NCI-H1105 treated with DMSO at 0.1 percent for 48 hours (cell line): ENCODE results near the gene ALDH3B2.
"Not testable (repeated sequence)": the region's sequence is repeated elsewhere in the genome, so short reads cannot be mapped to it uniquely, and the experiment has no call there.

Source experiments
- DNase-seq: peaks from one replicate; lab custom pipeline; 2025; lab: John Stamatoyannopoulos, UW

Gene ALDH3B2

DNA sequence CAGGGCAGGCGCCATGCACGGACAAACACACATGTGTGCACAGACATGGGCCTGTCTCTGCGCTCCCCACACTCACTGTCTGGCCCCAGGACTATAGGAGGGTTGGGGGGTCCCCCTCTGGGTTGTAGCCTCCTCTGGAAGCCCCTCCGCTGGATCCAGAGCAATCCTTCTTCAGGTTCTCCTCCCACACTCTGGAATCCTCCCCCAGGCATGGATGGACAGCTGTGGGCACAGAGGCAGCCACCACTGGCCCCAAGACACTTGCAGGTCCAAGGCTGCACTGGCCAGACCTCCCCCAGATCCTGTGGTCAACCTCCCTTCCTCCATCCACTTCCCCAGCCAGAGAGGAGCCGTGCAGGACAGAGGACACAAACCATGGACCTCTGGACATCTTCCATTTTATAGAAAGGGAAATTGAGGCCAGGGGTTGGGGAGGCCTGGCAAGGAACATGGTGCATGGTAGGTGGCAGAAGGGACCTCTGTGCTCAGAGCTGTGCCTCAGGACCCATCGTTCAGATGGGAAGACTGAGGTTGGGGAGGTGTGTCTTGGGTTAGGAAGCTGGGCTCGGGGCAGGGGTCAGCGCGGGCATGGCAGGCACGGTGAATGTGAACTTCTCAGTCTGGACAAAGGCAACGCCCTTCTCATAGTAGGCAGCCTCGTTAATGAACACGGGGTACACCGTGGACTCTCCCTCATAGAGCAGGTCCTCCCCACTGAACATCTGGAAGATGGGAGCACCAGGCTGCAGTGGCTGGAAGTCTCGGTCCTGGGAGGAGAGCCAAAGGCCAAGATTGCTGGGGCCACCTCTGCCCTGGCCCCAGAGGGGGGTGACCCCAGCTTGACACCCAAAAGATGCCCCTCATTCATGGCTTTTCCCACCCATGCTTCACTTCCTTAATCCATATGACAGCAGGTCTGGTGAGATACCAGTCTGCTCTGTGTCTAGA is 32.0 kb downstream of the ALDH3B2 start:
- DNase-seq: no peak

DNA sequence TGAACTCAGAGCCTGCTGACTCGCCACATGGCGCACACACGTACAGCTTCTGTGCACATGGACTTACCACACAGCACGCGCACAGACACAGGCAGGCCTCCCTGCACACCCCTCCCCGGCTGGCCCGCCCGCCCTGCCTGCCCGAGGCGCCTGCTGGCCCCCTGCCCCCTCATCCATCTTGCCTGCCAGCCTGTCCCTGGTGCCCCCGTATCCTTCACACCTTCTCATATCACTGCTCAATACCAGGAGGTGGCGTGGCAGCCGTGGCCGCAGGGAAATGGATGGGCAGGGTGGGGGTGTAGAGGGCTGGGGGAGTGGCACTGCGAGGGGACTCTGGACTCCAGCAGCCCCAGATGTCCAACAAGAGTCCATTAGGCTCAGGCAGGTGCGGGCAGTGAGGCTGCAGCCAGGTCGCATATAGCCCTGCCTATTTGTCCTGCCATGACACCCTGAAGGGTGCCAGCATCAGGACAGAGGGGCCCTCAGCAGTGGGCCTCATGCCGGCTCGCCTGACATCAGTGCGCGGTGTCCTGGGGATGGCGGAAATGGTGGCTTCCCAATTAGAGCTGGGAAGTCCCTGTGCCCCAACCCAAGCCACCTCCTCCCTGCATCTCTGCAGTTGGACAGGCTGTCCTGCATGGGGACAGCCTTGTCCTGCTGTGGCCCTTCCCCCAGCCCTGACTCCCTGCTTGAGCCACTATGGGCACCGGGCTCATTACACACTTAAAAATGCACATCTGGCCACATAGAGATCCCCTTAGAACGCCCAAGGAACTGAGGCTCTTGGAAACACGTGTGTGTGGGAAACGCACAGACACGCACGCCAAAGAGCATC is 32.9 kb downstream of the ALDH3B2 start:
- DNase-seq: no peak

DNA sequence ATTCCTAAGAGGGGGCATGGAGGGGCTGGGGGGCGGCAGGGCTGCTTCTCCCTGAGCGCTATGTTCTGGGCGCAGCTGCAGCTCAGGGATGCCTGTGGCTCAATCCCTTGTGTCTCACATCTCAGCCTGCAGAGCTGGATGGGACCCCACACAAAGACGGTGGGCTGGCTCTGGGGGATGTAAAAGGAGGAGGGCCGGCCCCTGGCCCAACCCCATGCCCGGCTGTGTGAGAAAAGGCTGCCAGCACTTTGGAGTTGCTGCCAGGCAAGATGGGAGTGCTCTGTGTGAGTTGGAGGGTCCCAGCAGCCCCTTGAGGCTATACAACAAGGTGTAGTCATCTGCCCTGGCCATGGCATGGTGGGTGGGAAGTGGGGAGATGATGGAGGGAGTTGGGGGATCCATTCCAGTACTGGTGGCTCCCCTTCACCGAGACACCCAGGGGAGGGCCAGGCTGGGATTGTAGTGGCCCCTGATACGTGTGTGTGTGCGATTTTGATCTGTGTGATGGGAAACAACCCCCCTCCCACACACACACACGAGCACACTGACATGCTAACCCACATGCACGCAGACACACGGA is 33.6 kb downstream of the ALDH3B2 start:
- no peak for DNase-seq

DNA sequence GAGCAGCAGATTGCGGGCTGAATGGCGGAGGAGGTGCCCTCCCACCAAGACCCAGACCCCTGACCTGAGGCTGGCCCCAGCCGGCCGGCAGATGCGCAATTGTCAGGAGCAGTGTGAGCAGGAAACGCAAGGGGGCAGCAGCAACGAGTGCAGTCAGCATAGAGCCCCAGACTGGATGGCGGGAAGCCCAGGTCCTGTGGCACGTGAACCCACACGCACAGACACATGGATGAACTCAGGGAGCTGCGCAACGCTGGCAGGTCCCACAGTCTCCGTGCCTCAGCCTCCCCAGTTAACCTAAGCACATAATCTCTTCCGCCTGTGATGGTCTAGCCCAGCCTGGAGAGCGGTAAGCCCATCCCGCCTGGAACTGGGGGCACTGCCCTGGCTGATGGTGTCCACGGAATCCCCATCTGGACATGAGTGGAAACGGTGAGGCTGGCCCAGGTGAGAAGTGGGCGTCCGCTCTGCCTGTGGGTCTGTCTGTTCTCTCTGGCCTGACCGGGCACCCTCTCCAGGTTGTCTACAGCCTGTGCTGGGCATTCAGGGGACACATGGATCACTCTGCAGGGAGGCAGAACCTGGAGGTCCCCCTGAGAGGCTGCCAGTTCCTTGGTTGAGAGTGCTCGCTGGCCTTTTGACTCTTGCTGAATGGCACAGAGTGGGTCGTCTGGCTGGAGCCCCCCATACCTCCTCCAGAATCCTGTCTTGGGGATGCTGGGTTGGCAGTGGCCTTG is 34.2 kb downstream of the ALDH3B2 start:
- peak; percentile 18 for DNase-seq

DNA sequence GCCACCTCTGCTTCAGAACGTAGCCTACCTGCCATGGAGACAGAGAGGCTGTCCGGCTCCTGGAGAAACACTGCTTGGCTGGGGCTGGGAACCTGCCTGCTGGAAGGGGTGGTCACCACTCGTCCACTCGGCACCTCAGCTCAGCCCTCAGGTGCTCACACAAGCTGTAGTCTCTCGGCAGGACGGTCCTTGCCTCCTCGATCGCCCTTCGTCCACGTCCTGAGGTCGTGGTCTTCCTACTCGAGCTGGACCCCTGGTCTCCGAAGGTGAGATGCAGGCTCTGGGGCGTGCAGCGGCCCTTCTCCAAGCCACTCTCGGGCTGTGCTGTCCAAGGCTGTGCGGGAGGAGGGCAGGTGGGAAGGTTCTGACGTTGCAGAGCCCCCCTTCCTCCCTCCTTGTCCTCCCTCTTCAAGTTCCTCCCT is 35.0 kb downstream of the ALDH3B2 start, which contains the start of gene TBX10:
Gene TBX10, minus strand, starts transcription at position 326 of the 422 bp plus-strand sequence. Its CDS starts 291 bp downstream, at position 35.
- no peak for DNase-seq

DNA sequence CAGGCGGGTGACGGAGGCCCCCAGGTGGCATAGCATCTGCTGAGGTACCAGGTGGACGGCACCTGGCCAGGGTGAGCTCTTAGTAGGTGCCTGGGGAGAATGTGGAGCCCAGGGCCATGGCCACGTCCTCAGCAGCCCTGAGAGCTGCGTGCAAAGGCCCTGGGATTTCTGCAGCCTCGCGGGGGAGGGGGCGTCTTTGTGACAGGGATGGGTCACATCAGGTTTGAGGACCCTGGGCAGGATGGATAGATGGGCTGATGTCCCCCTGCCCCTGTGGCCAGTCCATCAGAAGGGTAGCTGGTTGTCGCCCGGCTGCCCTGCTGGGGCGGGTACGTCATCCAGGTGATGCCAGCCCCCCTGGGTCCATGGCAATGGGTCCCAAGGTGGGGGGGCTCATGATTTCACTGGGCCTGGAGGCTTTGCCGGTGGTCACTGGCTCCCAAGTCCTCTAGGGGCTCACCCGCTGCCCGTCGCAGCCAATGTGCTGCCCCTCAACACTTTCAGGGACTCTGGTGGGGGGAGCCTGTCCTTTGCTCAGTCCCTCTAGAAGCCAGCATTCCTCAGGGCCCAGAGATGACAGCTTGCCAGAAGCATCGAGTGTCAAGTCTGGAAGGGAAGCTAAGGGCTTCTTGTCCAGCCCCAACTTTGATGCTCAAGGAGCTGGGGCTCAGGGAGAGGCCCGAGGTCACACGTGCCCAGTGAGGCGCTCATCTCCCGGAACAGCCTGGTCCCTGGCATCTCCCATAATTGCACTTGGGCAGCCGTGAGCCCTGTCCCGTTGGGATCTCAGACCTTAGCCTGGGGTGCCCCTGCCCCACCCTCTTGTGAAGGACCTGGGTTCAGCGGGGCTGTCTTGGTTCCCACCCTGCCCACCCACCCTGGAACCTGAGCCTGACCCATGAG is 35.6 kb downstream of the ALDH3B2 start:
- DNase-seq: no peak

DNA sequence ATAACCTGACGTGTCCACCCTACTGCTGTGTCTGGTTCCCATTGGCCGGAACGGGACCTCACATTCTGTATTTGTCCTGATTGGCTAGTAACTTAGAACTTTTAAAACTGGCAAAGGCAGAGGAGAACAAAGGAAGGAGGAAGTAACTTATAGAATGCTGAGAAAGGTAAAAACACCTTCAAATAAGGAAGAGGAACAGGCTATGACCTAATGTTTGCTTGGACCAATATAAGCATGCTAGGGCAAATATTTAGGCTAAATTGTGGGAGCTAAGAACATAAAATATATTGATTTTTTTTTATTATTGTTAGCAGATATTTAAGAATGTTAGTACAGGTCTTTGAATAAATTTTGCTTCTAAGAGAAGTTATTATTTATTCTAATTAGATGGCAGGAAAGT is 37.0 kb downstream of the ALDH3B2 start:
- DNase-seq: not testable (repeated sequence)

DNA sequence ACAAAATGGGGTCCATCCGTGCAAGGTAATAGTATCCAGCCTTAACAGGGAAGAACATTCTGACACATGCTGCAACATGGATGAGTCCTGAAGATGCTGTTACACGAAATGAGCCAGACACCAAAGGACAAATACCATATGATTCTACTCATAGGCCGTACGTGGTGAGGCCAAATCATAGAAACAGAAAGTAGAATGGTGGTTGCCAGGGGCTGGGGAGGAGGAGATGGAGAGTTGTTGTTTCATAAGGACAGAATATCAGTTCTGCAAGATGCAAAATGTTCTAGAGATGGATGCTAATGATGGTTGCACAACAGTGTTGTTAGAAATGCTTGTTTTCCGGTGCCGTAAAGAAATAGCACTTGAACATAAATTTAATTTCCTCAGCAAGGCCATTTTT is 37.5 kb downstream of the ALDH3B2 start:
- DNase-seq: no peak

DNA sequence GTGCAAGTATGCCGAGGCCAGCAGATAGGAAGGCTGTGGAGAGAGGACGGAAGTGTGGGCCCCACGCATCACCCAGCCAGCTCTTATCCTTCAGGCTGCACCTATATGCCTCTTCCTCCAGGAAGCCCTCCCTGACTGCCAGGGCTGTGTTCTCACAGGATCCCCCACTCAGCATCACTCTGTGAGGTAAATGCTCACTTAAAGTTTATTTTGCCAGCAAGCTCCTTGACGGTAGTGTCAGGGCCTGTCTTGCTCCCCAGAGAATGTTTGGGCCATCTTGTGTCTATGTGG is 39.2 kb downstream of the ALDH3B2 start:
- no peak for DNase-seq

DNA sequence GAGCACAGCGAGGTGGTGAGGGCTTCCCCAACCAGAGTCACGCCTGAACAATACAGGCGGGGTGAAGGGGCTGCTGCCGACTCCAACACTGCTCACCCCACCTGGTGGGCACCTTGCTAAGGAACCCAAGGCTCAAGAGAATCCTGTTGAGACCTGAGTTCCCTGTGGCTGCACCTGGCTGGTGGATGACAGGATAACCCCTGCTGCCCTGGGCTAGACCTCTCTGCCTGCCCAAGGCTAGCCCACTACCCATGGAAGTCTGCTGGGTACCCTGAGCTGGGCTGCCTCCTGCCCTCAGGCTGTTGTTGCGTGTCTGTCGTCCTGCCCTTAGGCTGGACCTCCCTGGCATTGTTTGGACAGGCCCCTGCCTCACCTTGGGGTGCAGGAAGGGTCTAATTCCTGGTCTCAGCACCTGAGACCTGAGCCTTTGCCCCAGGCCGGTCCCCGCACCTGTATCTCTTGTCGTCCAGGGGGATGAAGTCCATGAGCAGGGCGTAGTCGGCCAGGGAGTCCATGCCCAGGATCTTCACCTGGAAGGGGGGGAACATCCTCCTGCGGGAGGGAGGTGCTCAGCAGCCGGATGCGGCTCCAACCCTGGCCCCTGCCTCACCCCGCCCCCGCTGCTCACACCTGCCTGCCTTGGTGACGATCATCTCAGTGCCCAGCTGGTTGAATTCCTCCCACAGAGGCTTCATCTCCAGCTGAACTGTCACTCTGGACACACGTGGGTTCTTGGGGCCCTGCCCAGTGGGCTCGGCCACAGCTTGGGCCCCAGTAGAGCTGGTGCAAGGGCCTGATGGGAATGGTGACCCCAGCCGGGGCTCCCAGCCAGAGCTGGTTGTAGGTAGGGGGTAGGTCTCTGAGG is 39.8 kb downstream of the ALDH3B2 start:
- no peak for DNase-seq

DNA sequence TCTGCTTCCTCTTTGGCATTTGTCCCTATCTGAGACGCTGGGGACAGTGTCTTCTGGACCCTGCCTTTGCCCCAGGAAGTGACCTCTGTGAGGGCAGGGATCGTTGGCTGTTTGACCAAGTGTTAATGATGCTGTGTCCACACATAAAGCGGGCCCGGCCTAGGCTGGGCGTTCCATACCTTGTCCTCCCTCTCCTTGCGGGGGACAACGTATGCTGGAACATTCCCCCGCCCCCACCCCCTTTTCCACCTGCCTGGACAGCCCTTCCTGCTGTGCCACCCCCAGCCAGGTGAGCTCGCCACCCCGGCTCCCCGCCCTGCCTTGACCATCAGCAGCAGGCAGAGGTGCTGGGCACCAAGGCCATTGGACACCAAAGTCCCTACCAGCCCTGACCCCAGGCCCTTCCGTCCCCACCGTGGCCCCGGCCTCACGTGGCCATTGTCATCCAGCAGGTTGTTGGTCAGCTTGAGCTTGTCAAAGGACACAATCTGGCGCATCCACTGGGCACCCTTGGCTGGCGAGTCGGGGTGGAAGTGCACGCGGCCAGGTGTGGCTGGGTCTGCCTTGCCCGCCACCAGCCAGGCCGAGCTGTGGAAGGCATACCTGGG is 40.6 kb downstream of the ALDH3B2 start:
- DNase-seq: no peak

DNA sequence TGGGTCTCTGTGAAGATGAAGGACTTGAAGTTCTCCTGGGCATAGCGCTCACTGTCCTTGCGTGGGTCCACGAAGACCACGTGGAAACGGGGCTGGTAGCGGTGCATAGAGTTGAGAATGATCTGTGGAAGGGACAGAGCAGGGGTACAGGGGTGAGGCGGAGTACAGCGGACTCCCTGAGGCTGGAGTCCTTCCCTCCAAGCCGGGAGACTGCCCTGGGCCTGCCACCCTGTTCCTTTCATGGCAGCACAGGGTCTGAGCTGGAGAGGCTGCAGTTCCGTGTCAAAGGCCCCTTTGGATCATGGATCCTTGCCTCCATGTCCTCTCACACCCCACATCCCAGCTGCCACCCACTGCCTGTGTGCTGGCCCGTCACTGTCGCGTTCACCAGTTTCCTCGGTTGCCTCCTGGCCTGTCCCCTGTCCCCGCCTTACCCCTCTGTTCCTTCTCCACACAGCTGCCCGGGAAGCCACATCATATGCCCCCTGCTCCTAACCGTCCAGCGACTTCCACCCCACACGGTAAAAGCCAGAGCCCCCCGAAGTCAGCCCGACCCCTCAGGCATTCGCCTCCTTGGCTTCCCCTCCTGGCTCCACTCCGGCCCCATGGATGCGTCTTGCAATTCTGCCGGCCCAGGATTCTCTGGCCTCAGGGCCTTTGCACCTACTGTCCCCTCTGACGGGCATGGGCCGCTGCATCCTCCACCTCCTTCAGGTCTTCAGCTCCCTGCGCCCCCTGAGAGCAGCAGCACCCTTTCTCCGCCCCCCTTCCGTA is 41.3 kb downstream of the ALDH3B2 start:
- DNase-seq: no peak

DNA sequence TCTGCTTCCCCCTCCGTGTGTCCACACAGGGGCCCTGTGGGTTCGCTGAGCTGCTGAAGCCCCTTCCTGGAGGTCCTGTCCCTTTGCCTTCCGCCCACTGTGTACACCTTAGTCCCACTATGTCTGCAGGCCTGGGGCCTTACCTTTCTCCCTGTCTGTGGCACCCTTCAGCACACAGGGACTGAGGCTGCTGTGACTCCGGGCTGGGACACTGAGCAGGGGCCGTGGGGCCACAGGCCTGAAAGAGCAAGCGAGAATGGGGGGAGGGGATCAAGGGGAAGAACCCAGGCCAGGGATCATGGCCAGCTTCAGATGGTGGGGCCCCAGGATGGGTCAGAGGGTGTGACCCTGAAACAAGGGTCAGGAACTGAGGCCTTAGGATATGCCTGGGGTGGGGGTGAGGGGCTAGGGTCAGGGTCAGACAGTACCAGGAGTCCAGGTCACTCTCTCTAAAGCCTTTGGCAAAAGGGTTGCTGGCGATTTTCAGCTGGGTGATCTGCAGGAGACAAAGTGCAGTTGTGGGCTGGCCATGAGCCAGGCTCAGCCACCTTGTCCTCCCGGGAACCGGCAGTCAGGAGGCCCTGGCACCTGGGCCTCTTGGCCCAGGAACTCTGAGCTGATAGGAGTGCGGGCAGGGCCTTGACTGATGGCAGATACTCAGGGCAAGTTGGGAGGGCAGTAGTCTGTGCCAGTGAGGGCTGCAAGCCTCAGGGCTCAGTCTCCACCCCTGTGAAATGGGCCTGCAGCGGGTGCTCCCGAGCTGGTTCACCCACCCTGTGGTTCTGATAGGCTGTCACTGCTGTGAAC is 42.0 kb downstream of the ALDH3B2 start:
- no peak for DNase-seq

DNA sequence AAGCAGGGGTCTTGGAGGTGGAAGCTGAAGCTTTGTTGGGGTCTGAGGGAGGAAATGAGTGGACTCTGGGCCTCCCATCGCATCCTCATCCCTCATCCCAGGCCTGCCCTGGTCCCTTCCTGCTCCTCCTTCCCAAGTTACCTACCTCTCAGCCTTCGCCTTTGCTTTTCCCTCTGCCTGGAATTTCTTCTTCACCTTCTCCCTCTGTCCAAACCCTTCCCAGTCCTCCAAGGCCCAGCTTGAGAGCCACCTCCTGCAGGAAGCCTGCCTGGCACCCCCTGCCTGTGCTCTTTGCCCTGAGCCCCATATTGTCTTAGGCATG is 42.6 kb downstream of the ALDH3B2 start:
- no peak for DNase-seq

DNA sequence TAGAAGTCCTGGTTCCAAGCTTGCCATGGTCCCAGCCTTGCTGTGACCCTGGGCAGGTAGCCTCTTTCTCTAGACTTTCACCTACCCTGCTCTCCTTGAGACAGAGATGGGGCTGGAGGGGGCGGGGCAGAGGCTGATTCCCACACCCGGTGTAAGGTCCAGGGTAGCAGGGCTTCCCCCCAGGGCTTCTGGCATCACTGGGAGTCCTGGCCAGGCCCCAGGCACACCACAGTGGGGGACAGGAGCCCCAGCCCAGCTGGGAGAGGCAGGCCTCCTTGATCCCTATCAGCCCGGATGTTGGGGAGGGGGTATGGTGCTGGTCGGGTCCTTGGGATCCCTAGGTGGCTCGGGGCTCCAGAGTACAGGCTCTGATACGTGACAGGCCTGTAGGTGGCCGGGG is 43.0 kb downstream of the ALDH3B2 start:
- DNase-seq: no peak

DNA sequence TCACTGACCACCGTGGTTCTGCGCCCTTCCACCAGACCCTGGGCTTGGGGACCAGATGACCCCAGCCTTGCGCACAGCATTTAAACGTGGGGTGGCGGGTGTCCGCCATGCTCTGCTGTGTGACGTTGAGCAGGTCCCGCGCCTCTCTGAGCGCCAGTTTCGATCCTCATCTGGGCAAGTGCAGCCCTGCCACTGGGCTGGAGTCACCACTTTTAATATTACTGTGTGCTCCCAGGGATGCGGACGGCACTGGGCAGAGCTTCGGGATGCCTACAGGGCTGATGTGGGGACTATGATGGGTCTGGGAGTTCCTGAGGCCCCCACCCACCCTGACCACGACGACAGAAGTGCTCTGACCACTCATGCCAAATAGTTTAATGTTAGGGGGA is 43.5 kb downstream of the ALDH3B2 start:
- no peak for DNase-seq

DNA sequence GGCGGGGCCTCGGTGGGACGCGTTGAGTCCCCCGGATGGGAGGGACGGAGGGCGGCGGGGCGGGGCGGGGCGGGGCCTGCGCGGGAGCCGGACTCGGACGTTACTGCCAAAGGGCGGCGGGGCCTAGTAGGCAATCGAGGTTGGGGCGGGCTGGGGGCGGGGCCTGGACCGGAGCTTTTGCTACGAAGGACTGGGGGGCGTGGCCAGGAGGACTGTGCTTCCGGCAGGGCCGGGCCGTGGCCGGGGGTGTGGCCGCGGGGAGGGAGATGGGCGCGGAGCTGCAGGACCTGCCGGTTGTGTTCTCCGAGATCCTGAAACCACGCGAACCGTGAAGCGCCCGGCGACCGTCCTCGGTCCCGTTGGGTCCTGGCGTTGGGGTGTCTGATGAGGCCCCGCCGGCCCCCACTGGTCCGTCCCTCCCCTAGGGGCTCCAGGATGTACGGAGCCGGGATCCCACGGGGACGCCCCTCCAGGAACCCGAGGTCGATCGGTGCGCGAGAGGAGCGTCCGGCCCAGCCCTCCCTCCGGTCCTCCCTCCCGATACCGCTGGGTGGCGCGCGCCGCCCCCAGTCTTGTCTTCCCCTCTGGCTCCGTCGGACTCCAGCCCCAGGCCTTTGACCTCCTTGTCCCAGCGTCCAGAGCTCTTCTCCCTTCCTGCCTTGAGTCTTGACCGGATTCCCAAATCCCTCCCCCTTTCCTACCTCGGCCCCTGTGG is 44.0 kb downstream of the ALDH3B2 start:
- DNase-seq: peak; percentile 94
